ES-I3 (cell line): ENCODE data around the gene NACAD.

Experiments used
- H3K36me3 ChIP-seq: 2 replicates; pipeline ENCODE4 v1.6.1; 2013; ENCODE audit warnings: mild to moderate bottlenecking, low read length, control low read depth, moderate library complexity; ENCODE audit not compliant: insufficient read depth
- H3K4me1 ChIP-seq: 2 replicates; pipeline ENCODE4 v1.6.1; 2013; ENCODE audit warnings: mild to moderate bottlenecking, control low read depth, low read length; ENCODE audit not compliant: insufficient read depth
- H3K9ac ChIP-seq: 2 replicates; pipeline ENCODE4 v1.6.1; 2013; ENCODE audit warnings: low read depth, mild to moderate bottlenecking, low read length, moderate library complexity
- H3K9me3 ChIP-seq: 2 replicates; pipeline ENCODE4 v1.6.1; 2013; ENCODE audit warnings: mild to moderate bottlenecking, low read length, moderate library complexity; ENCODE audit not compliant: control insufficient read depth, insufficient read depth

Gene NACAD

DNA sequence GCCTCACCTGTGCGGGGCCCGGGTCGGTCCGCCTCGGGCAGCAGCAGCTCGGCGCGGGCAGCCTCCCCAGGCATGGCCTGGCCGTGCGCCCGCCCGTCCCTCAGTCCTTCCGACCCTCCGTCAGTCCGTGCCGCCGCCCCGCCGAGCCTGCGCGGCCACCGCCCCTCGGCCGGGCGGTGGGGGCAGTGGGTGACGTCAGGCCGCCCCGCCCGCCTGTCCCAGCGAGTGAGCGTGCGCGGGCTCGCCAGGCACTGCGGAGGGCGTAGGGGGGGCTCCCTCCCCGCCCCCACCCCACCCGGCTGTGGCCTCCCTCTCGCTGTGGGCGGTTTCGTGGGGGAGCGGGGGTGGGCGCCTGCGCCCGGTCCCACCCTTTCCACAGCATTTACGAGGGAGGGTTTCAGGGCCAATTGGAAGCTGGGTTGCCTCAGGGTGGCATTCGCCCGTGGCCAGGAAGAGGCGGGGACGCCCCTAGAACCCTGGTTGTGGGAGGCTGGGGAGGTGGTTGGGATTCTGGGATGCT is at the start of gene NACAD:
Gene NACAD (minus strand): TSS at position 149 of the 520 bp plus-strand sequence. CDS start 75 bp downstream, at position 74.
- Histone ChIP-seq H3K9me3 (no peaks in the 10 kb centered on the region), H3K36me3 (no peaks in the 10 kb centered on the region), H3K4me1 (peaks cover 12% of the 10 kb centered on the region), H3K9ac (peak within 1 kb of the TSS; percentile 71; the same call in 1 of the 2 replicates)

GRCh38 chr7:45136106-45137060 is 47.6 kb upstream of the NACAD start:
- H3K36me3 ChIP-seq: no peaks in the 10 kb centered on the region; the same call in 1 of the 2 replicates
- H3K9me3 ChIP-seq: no peaks in the 10 kb centered on the region
- no peak overlapping the region for H3K9ac ChIP-seq
- peaks cover 3% of the 10 kb centered on the region for H3K4me1 ChIP-seq

GRCh38 chr7:45133877-45134276 is 45.1 kb upstream of the NACAD start:
- Histone ChIP-seq H3K4me1 (peaks cover 3% of the 10 kb centered on the region), H3K9ac (no peak overlapping the region), H3K36me3 (no peaks in the 10 kb centered on the region; the same call in 1 of the 2 replicates), H3K9me3 (no peaks in the 10 kb centered on the region)

- Histone ChIP-seq H3K36me3 (no peaks in the 10 kb centered on the region; the same call in 1 of the 2 replicates), H3K9ac (no peak overlapping the region), H3K9me3 (no peaks in the 10 kb centered on the region), H3K4me1 (peaks cover 3% of the 10 kb centered on the region)
These were observed 44.6 kb upstream of the NACAD start for GRCh38 chr7:45133352-45133751.

DNA sequence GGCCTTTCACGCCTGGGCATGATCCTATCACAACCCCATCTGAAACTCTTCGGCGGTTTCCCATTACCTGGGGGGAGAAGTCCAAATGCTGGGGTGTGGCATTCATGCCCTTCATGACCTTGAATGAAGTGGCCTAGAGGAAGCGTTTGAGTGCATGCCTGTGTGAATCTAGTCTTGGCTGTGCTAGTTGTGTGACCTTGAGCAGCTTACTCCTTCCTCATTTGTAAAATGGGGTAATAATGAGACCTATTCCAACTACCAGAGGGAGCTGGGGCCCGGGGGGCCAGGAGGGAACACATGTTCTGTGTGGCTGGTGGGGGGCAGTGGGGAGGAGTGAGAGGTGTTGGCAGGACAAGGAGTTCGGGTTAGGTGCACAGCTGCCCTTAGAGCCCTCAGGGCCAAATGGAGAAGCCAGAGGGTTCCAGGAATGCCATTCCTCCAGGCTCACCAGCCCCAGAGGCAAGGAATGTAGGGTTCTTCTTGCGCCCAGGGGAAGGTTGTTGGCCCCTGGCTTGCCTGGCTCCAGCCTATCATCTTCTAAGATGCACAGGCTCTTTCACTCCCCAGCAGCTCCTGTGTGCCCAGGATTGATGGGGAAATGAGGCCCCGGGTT is 44.0 kb upstream of the NACAD start:
- no peaks in the 10 kb centered on the region; the same call in 1 of the 2 replicates for H3K36me3 ChIP-seq
- H3K9ac ChIP-seq: no peak overlapping the region
- H3K9me3 ChIP-seq: no peaks in the 10 kb centered on the region

GRCh38 chr7:45131891-45132290 is 43.1 kb upstream of the NACAD start:
- Histone ChIP-seq H3K36me3 (no peaks in the 10 kb centered on the region; the same call in 1 of the 2 replicates), H3K9ac (no peak overlapping the region), H3K9me3 (no peaks in the 10 kb centered on the region), H3K4me1 (peaks cover 3% of the 10 kb centered on the region)

More for the DNA sequence above, 44.0 kb upstream of the NACAD start:
- peaks cover 3% of the 10 kb centered on the region for H3K4me1 ChIP-seq

DNA sequence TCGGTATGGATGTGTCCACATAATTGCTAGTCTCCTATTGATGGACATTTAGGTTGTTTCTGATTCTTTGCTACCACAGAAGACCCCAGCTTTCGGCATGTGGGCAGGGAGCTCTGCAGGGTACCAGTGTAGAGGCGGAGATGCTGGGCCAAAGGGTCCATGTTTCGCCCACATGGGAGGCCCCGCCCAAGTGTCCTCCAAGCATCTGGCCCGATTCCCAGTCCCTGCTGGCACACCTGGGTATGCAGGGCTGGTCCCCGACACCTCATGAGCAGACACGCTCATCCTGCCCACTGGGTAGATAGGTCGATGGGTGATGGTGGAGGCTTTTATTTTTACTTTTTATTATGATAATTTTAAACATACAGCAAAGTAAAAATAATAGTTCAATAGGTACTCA is 42.1 kb upstream of the NACAD start:
- no peaks in the 10 kb centered on the region for H3K9me3 ChIP-seq
- H3K9ac ChIP-seq: no peak overlapping the region
- H3K4me1 ChIP-seq: peaks cover 3% of the 10 kb centered on the region
- H3K36me3 ChIP-seq: no peaks in the 10 kb centered on the region

DNA sequence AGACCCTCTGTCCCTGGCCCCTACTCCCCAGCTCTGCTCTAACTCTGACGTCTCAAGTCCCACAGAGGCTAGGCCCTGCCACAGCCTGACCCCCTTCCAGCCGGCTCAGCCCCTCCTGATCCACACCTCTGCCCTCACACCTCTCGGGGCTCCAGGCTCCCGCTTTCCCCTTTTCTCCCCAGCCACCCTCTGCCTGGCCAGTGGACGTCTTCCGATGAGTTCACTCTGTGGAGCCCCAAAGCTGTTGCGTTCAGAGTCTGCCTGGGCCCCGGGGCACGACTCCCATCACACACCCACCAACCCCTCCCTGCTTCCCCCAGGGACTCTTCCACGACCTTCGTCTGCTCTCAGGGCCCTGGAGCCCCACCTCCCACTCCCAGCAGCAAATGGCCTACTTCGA is 41.1 kb upstream of the NACAD start:
- Histone ChIP-seq H3K9ac (no peak overlapping the region), H3K36me3 (no peaks in the 10 kb centered on the region), H3K9me3 (no peaks in the 10 kb centered on the region), H3K4me1 (no peaks in the 10 kb centered on the region)

DNA sequence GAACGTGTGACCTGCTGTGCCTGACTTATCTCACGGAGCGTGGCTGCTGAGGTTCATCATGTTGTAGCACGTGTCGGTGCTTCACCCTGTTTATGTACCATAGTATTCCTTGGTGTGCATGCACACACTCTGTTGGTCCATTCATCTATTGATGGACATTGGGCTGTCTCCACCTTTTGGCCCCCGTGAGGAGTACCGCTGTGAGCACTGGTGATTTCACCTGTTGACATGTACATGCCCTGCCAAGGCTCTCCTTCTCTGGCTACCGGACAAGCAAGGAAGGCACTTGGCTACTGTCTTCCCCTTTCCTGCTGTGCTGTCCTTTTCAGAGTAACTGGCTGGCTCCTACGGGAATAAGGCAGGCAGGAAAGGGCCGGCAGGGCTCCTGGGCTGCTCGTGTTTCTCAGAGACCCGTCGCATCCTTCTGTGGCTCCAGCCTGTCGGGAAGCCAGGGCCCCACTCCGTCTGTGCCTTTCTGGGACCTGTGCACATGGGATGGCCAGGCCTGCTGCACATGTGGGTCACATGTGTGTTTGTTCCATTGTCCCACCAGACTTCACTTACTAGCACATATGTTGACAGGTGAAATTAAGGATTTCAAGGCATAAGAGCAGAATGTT is 40.5 kb upstream of the NACAD start:
- Histone ChIP-seq H3K4me1 (no peaks in the 10 kb centered on the region; the same call in 1 of the 2 replicates), H3K9ac (no peak overlapping the region), H3K36me3 (no peaks in the 10 kb centered on the region)

DNA sequence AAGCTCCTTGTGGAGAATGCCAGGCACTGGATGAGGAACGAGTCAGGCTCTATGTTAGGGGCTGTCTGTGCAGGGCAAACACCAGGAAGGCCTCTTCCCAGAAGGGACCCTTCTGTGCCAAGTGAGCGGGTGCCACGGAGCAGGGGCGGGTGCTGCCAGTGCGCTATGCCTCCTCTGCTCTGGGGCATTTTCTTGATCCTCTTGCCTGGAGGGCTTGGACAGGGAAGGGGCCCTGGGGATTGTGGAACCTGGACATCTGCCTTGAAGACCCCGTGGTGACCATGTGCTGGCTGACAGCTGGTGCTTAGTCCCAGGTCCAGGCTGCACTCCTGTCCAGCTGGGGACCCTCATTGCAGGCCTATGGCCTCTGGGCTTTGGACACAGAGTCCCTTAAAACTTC is 38.2 kb upstream of the NACAD start:
- peaks cover 7% of the 10 kb centered on the region; the same call in 1 of the 2 replicates for H3K4me1 ChIP-seq
- no peaks in the 10 kb centered on the region for H3K9me3 ChIP-seq
- H3K36me3 ChIP-seq: no peaks in the 10 kb centered on the region
- no peak overlapping the region for H3K9ac ChIP-seq

More for the DNA sequence above, 40.5 kb upstream of the NACAD start:
- H3K9me3 ChIP-seq: no peaks in the 10 kb centered on the region

DNA sequence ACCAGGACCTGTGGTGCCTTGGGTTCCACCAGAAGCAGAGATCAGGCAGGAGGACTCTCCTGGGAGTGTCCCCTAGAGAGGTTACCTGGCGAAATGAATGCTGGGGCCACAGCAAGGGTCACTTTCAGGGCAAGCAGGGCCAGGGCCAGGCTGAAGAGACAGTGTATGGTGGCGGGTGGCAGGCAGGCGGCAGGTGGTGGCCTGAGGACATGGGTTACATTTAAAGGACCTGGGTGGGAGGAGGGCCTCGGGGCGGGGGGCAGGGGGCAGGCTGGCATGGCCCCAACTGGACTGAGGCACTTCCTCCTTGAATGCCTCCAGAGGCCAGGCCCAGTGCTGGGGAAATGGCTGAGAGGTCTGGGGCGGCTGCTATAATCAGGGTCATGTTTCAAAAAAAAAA is 37.4 kb upstream of the NACAD start:
- no peaks in the 10 kb centered on the region for H3K9me3 ChIP-seq
- H3K4me1 ChIP-seq: peaks cover 7% of the 10 kb centered on the region; the same call in 1 of the 2 replicates
- no peaks in the 10 kb centered on the region for H3K36me3 ChIP-seq
- H3K9ac ChIP-seq: no peak overlapping the region

GRCh38 chr7:45125193-45125904 is 36.6 kb upstream of the NACAD start:
- H3K9me3 ChIP-seq: no peaks in the 10 kb centered on the region
- no peak overlapping the region for H3K9ac ChIP-seq
- peaks cover 7% of the 10 kb centered on the region; the same call in 1 of the 2 replicates for H3K4me1 ChIP-seq
- no peaks in the 10 kb centered on the region for H3K36me3 ChIP-seq

DNA sequence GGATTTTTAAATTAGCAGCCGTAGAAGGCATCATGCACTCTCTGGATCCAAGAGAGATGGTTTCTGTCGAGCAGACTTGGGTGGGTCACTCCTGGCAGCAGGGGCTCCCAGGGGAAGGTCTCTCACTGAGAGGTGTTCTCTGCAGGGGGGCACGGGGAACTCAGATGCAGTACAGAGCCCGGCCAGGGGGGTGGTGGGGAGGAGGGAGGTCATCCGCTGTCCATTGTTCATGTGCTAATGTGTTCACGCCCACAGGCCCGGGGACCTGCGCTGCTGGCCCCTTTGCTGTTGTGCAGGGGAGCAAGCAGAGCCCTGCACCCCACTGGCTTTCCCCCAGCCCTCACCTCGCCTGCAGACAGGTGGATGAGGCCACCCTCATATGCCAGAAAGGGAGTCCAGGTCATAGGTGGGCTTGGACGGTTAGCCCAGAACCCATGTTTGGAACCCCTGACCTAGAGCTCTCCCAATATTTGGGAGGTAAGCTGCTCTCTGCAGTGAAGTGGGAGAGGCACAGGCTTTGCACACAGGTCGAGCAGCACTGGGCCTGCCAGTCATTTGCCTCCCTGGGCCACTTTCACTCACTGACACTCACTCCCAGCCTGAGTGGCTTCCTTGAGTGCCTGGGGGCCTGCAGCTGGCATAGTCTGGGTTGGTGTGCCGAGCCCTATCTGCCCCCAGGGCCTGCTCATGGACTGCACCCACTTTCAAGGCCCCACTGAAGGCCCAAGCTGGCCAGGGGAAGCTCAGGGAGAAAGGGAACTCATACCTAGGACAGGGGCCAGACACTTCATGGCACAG is 35.3 kb upstream of the NACAD start:
- no peak overlapping the region for H3K9ac ChIP-seq
- H3K36me3 ChIP-seq: no peaks in the 10 kb centered on the region
- peaks cover 7% of the 10 kb centered on the region; the same call in 1 of the 2 replicates for H3K4me1 ChIP-seq
- no peaks in the 10 kb centered on the region for H3K9me3 ChIP-seq
